HepG2 (cell line): ENCODE measurements around the gene GAR1. TPM values are rescaled to one million over a fixed set of nuclear protein-coding genes. Genes with fewer than 3 reads are reported as not detected.
A peak's percentile ranks its signal among the peaks of the same experiment; 100 is the strongest.

Source experiments
- HES4 ChIP-seq: sonication (generic); formaldehyde crosslinking; IDR thresholded peaks from 2 replicates; pipeline ENCODE4 v1.9.0; 2021; ENCODE audit warnings: mild to moderate bottlenecking, missing genetic modification reagents, borderline replicate concordance
- HNRNPLL ChIP-seq: fragments of 200-400 bp; formaldehyde crosslinking; IDR thresholded peaks from 2 replicates; pipeline ENCODE4 v1.6.1; 2017; ENCODE audit warnings: mild to moderate bottlenecking, low read depth, low read length; ENCODE audit not compliant: poor library complexity, severe bottlenecking
- HOXA5 ChIP-seq: sonication (generic); formaldehyde crosslinking; IDR thresholded peaks from 2 replicates; pipeline ENCODE4 v1.4.0; 2020; ENCODE audit warnings: missing genetic modification reagents
- NONO ChIP-seq, 2 experiments: fragments of 450-650 bp in 1 of 2; sonication (generic) in 1 of 2; formaldehyde crosslinking in 1 of 2; IDR thresholded peaks in 1 of 2; conservative IDR thresholded peaks in 1 of 2; 2 replicates each; pipeline versions ENCODE4 v1.6.1 to v1.8.0; 2017 to 2022; ENCODE audit warnings: mild to moderate bottlenecking in 1 of 2, missing genetic modification reagents in 1 of 2, moderate library complexity in 1 of 2
- NR2C2 ChIP-seq: sonication (generic); formaldehyde crosslinking; IDR thresholded peaks from 2 replicates; pipeline ENCODE4 v1.4.0; 2020; ENCODE audit warnings: missing genetic modification reagents, mild to moderate bottlenecking, moderate library complexity, borderline replicate concordance
- RARG ChIP-seq: sonication (generic); formaldehyde crosslinking; IDR thresholded peaks from 2 replicates; pipeline ENCODE4 v1.4.0; 2020; ENCODE audit warnings: low read depth, mild to moderate bottlenecking, missing genetic modification reagents
- REL ChIP-seq: sonication (generic); formaldehyde crosslinking; conservative IDR thresholded peaks from 2 replicates; pipeline ENCODE4 v1.8.0; 2022; ENCODE audit warnings: mild to moderate bottlenecking, missing genetic modification reagents, moderate library complexity
- SIN3B ChIP-seq: fragments of 150-350 bp; IDR thresholded peaks from 2 replicates; pipeline ENCODE4 v1.6.1; 2014; ENCODE audit warnings: low read length
- TEAD2 ChIP-seq: sonication (generic); formaldehyde crosslinking; IDR thresholded peaks from 2 replicates; pipeline ENCODE4 v1.9.0; 2021; ENCODE audit warnings: missing genetic modification reagents
- ZNF605 ChIP-seq: sonication (generic); formaldehyde crosslinking; IDR thresholded peaks from 2 replicates; pipeline ENCODE4 v1.8.0; 2022; ENCODE audit warnings: mild to moderate bottlenecking, missing genetic modification reagents
- polyA plus RNA-seq, 8 experiments: library from polyadenylated mRNA; depleted of rRNA in 3 of 8; stranded (reverse) in 7 of 8; unstranded in 1 of 8; fragments of >200 nt; fragmentation: Illumina TruSeq in 4 of 8; extraction: Trizol in 4 of 8; gene quantifications; 2 replicates each; pipeline versions ENCODE4 v1.2.1 to v1.2.3, GENCODE V29; 2011 to 2016; ENCODE audit warnings: low read depth in 4 of 8, missing spikeins in 1 of 8, mixed read lengths in 1 of 8; ENCODE audit not compliant: insufficient read depth in 1 of 8
- total RNA-seq, 5 experiments: library from RNA; depleted of rRNA; stranded (reverse); fragments of >200 nt; fragmentation: Illumina TruSeq; extraction: Trizol; gene quantifications; 2 replicates each; pipeline ENCODE4 v1.2.3, GENCODE V29; 2016; ENCODE audit warnings: low read depth in 1 of 5
- TF ChIP-seq, protein P1 (sequence below): IDR thresholded peaks from 2 replicates; pipeline ENCODE4 v1.6.1; 2016; ENCODE audit warnings: mild to moderate bottlenecking
- TF ChIP-seq, protein P2 (sequence below), 2 experiments: sonication (generic) in 1 of 2; formaldehyde crosslinking in 1 of 2; IDR thresholded peaks; 2 replicates each; pipeline versions ENCODE4 v1.4.0 to v1.6.1; 2016 to 2020; ENCODE audit warnings: borderline replicate concordance in 1 of 2, low read depth in 1 of 2, mild to moderate bottlenecking in 1 of 2, missing genetic modification reagents in 1 of 2
- TF ChIP-seq, protein P3 (sequence below): sonication (generic); formaldehyde crosslinking; IDR thresholded peaks from 2 replicates; pipeline ENCODE4 v1.4.0; 2020; ENCODE audit warnings: low read depth, mild to moderate bottlenecking, missing genetic modification reagents
- TF ChIP-seq, protein P4 (sequence below): sonication (generic); formaldehyde crosslinking; IDR thresholded peaks from 2 replicates; pipeline ENCODE4 v1.5.1; 2020; ENCODE audit warnings: missing genetic modification reagents, mild to moderate bottlenecking, borderline replicate concordance
- TF ChIP-seq, protein P5 (sequence below): sonication (generic); formaldehyde crosslinking; IDR thresholded peaks from 2 replicates; pipeline ENCODE4 v1.8.0; 2022; ENCODE audit warnings: mild to moderate bottlenecking, missing genetic modification reagents; ENCODE audit not compliant: insufficient replicate concordance

The GAR1 gene
- total and polyA plus RNA-seq, 2 of the 13 experiments (the other 11 are each of a cell fraction or from before 2014, with no cell fraction given), result 11.3 to 11.4 TPM

DNA sequence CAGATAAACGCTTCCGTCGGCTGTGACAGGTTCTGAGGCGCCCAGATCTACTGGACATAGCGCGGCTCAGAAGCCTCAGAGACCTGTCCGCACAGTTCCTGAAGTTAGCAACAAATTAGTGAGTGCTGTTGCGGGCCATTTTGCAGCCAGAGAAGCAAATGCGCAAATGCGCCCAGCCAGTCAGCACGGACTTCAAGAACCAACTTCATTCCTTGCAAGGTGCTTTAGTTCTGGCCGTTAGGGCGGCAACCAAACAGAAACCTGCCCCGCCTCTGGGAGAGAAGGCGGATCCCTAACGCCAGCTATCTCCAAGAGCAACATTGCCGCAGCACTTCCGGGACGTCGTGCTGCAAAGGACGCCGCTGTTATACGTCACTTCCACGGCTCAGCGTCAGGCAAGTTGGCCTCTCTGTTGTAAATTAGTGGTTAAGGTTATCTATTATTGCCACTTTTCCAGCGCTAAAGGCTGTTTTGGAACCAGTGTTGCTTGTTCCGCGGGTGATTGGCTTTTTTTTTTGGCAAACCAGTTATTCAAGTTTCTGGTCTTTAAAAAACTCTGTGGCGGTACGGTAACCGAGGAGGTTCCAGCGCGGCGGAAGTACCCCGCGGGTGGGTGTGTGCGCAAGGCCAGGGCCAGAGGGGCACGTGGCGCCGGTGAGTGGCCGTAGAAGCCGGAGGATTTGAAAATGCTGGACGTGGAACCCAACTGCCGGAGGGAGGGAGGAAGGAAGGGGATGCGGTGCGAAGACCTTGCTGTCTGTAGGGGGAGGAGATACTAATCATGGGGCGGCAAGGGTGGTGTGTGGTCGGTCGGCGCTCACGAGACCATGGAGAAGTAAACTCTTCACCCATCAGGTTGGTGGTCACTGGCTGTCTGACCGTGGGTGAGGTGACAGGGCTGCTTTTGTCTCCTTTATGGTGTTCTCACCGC lies at the start of gene GAR1 (continued):
- TF ChIP-seq RARG (CRISPR knock-in tag) (no peak), HOXA5 (CRISPR knock-in tag) (peak; percentile 84; the same call in 1 of the 2 replicates), HES4 (peak; percentile 67; the same call in 1 of the 2 replicates), ZNF605 (CRISPR knock-in tag) (peak; percentile 32; the same call in 1 of the 2 replicates), NONO (IDR thresholded peaks at IDR 0.05) (no peak), NONO (CRISPR knock-in tag; conservative IDR thresholded peaks at IDR 0.05) (peak; percentile 75), TEAD2 (CRISPR knock-in tag) (0 out of 2 replicates have a peak, but pooled peaks have one; percentile 19), HNRNPLL (peak; percentile 67), NR2C2 (peak; percentile 87), SIN3B (0 out of 2 replicates have a peak, but pooled peaks have one; percentile 32), REL (0 out of 2 replicates have a peak, but pooled peaks have one; percentile 42)
- TF ChIP-seq, protein P1, sequence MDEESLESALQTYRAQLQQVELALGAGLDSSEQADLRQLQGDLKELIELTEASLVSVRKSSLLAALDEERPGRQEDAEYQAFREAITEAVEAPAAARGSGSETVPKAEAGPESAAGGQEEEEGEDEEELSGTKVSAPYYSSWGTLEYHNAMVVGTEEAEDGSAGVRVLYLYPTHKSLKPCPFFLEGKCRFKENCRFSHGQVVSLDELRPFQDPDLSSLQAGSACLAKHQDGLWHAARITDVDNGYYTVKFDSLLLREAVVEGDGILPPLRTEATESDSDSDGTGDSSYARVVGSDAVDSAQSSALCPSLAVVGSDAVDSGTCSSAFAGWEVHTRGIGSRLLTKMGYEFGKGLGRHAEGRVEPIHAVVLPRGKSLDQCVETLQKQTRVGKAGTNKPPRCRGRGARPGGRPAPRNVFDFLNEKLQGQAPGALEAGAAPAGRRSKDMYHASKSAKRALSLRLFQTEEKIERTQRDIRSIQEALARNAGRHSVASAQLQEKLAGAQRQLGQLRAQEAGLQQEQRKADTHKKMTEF (CRISPR knock-in tag), result peak; percentile 83; the same call in 1 of the 2 replicates
- TF ChIP-seq, protein P2, sequence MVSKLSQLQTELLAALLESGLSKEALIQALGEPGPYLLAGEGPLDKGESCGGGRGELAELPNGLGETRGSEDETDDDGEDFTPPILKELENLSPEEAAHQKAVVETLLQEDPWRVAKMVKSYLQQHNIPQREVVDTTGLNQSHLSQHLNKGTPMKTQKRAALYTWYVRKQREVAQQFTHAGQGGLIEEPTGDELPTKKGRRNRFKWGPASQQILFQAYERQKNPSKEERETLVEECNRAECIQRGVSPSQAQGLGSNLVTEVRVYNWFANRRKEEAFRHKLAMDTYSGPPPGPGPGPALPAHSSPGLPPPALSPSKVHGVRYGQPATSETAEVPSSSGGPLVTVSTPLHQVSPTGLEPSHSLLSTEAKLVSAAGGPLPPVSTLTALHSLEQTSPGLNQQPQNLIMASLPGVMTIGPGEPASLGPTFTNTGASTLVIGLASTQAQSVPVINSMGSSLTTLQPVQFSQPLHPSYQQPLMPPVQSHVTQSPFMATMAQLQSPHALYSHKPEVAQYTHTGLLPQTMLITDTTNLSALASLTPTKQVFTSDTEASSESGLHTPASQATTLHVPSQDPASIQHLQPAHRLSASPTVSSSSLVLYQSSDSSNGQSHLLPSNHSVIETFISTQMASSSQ (IDR thresholded peaks at IDR 0.05; ENCODE audit: low read depth), result no peak
- TF ChIP-seq, protein P2 (CRISPR knock-in tag; IDR thresholded peaks at IDR 0.05; ENCODE audit: borderline replicate concordance), result peak; percentile 52; the same call in 1 of the 2 replicates
- TF ChIP-seq, protein P3, sequence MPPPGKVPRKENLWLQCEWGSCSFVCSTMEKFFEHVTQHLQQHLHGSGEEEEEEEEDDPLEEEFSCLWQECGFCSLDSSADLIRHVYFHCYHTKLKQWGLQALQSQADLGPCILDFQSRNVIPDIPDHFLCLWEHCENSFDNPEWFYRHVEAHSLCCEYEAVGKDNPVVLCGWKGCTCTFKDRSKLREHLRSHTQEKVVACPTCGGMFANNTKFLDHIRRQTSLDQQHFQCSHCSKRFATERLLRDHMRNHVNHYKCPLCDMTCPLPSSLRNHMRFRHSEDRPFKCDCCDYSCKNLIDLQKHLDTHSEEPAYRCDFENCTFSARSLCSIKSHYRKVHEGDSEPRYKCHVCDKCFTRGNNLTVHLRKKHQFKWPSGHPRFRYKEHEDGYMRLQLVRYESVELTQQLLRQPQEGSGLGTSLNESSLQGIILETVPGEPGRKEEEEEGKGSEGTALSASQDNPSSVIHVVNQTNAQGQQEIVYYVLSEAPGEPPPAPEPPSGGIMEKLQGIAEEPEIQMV (CRISPR knock-in tag), result no peak
- TF ChIP-seq, protein P4, sequence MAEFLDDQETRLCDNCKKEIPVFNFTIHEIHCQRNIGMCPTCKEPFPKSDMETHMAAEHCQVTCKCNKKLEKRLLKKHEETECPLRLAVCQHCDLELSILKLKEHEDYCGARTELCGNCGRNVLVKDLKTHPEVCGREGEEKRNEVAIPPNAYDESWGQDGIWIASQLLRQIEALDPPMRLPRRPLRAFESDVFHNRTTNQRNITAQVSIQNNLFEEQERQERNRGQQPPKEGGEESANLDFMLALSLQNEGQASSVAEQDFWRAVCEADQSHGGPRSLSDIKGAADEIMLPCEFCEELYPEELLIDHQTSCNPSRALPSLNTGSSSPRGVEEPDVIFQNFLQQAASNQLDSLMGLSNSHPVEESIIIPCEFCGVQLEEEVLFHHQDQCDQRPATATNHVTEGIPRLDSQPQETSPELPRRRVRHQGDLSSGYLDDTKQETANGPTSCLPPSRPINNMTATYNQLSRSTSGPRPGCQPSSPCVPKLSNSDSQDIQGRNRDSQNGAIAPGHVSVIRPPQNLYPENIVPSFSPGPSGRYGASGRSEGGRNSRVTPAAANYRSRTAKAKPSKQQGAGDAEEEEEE (CRISPR knock-in tag), result 0 out of 2 replicates have a peak, but pooled peaks have one; percentile 40
- TF ChIP-seq, protein P5, sequence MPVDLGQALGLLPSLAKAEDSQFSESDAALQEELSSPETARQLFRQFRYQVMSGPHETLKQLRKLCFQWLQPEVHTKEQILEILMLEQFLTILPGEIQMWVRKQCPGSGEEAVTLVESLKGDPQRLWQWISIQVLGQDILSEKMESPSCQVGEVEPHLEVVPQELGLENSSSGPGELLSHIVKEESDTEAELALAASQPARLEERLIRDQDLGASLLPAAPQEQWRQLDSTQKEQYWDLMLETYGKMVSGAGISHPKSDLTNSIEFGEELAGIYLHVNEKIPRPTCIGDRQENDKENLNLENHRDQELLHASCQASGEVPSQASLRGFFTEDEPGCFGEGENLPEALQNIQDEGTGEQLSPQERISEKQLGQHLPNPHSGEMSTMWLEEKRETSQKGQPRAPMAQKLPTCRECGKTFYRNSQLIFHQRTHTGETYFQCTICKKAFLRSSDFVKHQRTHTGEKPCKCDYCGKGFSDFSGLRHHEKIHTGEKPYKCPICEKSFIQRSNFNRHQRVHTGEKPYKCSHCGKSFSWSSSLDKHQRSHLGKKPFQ (CRISPR knock-in tag), result peak; percentile 66
